ENCODE measurements around the gene EMILIN1. TPM values are rescaled to one million over a fixed set of nuclear protein-coding genes. Genes with fewer than 3 reads are reported as not detected.

EMILIN1 gene
- total RNA-seq, 4 donors from 2014 or later, result 3.6 to 17.9 (median 7.9) TPM

DNA sequence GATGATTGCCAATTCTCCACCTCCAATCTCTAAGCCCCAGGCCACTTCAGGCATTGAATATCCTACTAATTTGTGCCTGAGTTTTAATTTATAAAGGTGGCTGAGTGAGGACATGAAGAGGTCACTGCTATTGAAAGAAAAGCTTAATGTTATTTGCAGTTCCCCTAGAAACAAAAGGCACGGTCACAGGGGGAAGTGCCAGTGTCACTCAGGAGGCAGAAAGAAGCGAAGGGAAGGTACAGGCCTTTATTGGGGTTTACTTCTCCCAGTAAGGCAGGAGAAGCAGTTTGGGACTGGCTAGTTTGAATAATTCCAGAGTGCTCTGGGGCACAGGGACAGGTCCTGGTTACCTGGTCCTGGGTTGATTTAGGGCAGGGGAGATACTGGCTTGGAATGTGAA is 43.5 kb downstream of the EMILIN1 start:
- TF ChIP-seq POLR2A (IDR thresholded peaks at IDR 0.05), result no peak
- TF ChIP-seq, protein P1, sequence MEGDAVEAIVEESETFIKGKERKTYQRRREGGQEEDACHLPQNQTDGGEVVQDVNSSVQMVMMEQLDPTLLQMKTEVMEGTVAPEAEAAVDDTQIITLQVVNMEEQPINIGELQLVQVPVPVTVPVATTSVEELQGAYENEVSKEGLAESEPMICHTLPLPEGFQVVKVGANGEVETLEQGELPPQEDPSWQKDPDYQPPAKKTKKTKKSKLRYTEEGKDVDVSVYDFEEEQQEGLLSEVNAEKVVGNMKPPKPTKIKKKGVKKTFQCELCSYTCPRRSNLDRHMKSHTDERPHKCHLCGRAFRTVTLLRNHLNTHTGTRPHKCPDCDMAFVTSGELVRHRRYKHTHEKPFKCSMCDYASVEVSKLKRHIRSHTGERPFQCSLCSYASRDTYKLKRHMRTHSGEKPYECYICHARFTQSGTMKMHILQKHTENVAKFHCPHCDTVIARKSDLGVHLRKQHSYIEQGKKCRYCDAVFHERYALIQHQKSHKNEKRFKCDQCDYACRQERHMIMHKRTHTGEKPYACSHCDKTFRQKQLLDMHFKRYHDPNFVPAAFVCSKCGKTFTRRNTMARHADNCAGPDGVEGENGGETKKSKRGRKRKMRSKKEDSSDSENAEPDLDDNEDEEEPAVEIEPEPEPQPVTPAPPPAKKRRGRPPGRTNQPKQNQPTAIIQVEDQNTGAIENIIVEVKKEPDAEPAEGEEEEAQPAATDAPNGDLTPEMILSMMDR (IDR thresholded peaks at IDR 0.05), result no peak
- no peak overlapping the region for H3K4me3 ChIP-seq (ENCODE audit: low read depth, poor library complexity, severe bottlenecking)
- no peak for DNase-seq (ENCODE audit: low spot score in 2 of 2)
- WGBS, 2 donors, result 85 to 92% methylated on average over 2 of the region's 2 CpGs
- intact Hi-C loops (cut with DNase I; ENCODE audit: low total_unique reads), result no loop called here

- H3K4me3 ChIP-seq (ENCODE audit: low read depth, poor library complexity, severe bottlenecking), result no peak overlapping the region
- WGBS, 2 donors, result 90 to 94% methylated on average over 7 of the region's 7 CpGs
- no peak for DNase-seq (ENCODE audit: low spot score in 2 of 2)
- TF ChIP-seq, protein P1 (IDR thresholded peaks at IDR 0.05), result no peak
- TF ChIP-seq POLR2A (IDR thresholded peaks at IDR 0.05), result no peak
- intact Hi-C loops (cut with DNase I; ENCODE audit: low total_unique reads), result no loop called here
Observed at GRCh38 chr2:27122791-27123190, 44.4 kb downstream of the EMILIN1 start.

GRCh38 chr2:27123302-27124150 is 45.1 kb downstream of the EMILIN1 start, which contains the start of gene ABHD1:
ABHD1 (plus strand) TSS chr2:27123815; CDS start chr2:27123949, 134 bp downstream.
- TF ChIP-seq, protein P1 (IDR thresholded peaks at IDR 0.05), result no peak
- no peak for TF ChIP-seq POLR2A (IDR thresholded peaks at IDR 0.05)
- intact Hi-C loops (cut with DNase I; ENCODE audit: low total_unique reads), result no loop called here
- WGBS, 2 donors, result 7 to 16% methylated on average over 19 to 24 of the region's 47 CpGs
- peak within 1 kb of the TSS; percentile 33 for H3K4me3 ChIP-seq (ENCODE audit: low read depth, poor library complexity, severe bottlenecking)
- peak in 1 of 2 donors; percentile 92 for DNase-seq (ENCODE audit: low spot score in 2 of 2)

DNA sequence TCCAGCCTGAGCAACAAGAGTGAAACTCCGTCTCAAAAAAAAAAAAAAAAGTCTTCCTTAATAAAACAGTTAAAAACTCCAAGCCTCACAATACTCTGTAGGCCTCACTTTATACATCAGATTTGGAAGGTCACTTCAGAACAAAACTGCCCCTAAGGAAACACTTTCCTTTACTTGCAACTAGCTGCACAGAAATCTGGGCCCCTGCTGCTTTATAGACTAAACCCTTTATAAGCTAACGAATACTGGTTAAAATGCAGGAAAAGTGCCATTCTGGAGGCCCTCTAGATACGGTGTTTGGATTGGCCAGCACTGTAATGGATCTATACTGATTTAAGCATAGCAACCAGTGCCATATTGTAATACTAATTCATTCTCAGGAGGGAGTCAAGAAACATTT is 46.7 kb downstream of the EMILIN1 start:
- TF ChIP-seq POLR2A (IDR thresholded peaks at IDR 0.05), result no peak
- TF ChIP-seq, protein P1 (IDR thresholded peaks at IDR 0.05), result no peak
- 88% methylated on average over 3 of the region's 3 CpGs for WGBS, 2 donors
- intact Hi-C loops (cut with DNase I; ENCODE audit: low total_unique reads), result no loop called here
- no peak overlapping the region for H3K4me3 ChIP-seq (ENCODE audit: low read depth, poor library complexity, severe bottlenecking)
- DNase-seq (ENCODE audit: low spot score in 2 of 2), result no peak

DNA sequence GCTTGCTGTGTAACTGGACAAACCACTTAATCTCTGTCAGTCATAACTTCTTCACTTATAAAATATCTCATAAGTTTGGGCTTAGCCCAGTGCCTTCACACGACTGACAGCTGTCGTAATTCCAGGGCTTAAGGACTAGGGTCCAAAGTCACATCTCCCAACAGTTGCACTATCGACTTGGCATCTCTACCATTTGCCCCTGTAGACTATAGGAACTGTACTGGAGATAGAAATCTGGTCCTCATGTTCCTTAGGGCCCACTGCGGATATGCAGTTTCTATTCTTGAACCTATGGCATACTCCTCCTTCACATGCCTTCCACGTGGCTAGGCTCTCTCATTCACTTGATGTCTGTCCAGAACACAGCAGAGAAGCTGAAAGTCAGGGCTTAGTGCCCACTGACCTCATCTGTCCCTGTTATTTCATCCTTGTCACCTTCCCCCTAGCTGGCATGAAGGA is 47.9 kb downstream of the EMILIN1 start:
- intact Hi-C loops (cut with DNase I; ENCODE audit: low total_unique reads), result no loop called here
- DNase-seq (ENCODE audit: low spot score in 2 of 2), result no peak
- 52 to 58% methylated on average over 5 of the region's 5 CpGs for WGBS, 2 donors

More for the DNA sequence above, 47.9 kb downstream of the EMILIN1 start:
- no peak for TF ChIP-seq POLR2A (IDR thresholded peaks at IDR 0.05)
- TF ChIP-seq, protein P1 (IDR thresholded peaks at IDR 0.05), result no peak
- H3K4me3 ChIP-seq (ENCODE audit: low read depth, poor library complexity, severe bottlenecking), result no peak overlapping the region

Measured in lower leg skin (tissue), 4 donors.